Rectal smooth muscle tissue (tissue), 1 donor: ENCODE measurements around the gene CIAO3.
"Not testable (repeated sequence)": the region's sequence is repeated elsewhere in the genome, so short reads cannot be mapped to it uniquely, and the experiment has no call there.

Experiments used
- H3K27ac ChIP-seq: one replicate; pipeline ENCODE4 v1.7.0; 2013; ENCODE audit warnings: low read depth, low read length, inconsistent platforms
- H3K27me3 ChIP-seq: one replicate; pipeline ENCODE4 v1.7.0; 2013; ENCODE audit warnings: low read length; ENCODE audit not compliant: control insufficient read depth, insufficient read depth
- H3K36me3 ChIP-seq: one replicate; pipeline ENCODE4 v1.7.0; 2013; ENCODE audit warnings: low read length; ENCODE audit not compliant: control insufficient read depth, insufficient read depth
- H3K4me1 ChIP-seq: one replicate; pipeline ENCODE4 v1.7.0; 2013; ENCODE audit warnings: low read length; ENCODE audit not compliant: control insufficient read depth, insufficient read depth
- H3K4me3 ChIP-seq: one replicate; pipeline ENCODE4 v1.7.0; 2013; ENCODE audit warnings: low read length
- H3K9ac ChIP-seq: one replicate; pipeline ENCODE4 v1.7.0; 2013; ENCODE audit warnings: low read length

Gene CIAO3

DNA sequence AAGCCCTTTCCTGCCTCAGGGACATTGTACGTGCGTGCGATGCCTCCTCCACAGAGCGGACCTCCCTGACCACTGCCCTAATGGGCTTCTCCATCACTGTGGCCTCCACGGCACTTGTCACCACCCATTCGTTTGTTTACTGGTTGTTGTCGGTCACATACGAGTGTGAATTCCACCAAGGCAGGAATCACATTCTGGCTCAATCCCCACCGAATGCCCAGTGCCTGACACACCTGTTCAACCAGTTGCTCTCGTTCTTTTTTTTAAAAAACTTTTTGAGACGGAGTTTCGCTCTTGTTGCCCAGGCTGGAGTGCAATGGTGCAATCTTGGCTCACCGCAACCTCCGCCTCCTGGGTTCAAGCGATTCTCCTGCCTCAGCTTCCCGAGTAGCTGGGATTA, 49.6 kb downstream of the CIAO3 start:
- not testable (repeated sequence) for H3K27ac ChIP-seq, H3K36me3 ChIP-seq, H3K4me3 ChIP-seq, H3K9ac ChIP-seq, H3K4me1 ChIP-seq
- H3K27me3 ChIP-seq: peaks cover 12% of the 10 kb centered on the region

DNA sequence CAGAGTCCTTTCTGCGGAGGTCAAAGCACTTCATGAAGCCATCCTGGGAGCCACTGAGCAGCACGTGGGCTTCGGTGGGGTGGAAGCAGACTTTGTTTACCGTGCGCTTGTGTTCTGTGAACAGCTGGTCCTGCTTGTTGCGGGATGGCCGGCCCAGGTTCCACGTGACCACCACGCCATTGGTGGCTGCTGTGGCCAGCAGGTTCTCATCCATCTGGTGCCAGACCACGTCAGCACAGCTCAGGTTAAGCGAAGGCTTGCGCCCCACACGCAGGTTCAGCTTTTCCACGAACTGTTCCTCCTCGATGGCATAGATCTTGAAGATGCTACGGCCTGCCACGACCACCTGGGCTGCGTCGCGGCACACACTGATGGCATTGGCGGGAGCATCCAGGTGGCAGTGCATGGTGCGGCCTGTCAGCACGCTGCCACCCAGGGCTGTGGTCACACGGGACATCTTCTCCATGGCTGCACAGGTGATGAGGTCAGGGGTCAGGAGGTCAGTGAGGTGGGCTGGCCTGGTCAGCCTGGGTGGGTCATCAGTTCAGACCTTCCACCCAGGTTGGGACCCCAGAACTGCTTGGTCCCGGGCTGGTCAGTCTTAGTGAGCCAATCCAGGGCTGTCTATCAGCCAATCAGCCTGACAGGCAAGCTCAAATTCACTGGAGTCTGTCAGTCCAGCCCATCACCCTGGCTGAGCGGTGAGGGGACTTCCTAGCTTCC, 51.5 kb downstream of the CIAO3 start:
- Histone ChIP-seq H3K4me3 (peak overlapping the region; percentile 93), H3K4me1 (peaks cover 5% of the 10 kb centered on the region), H3K27ac (peak overlapping the region; percentile 80), H3K36me3 (peaks cover 3% of the 10 kb centered on the region), H3K27me3 (peaks cover 5% of the 10 kb centered on the region), H3K9ac (peak overlapping the region; percentile 83)

DNA sequence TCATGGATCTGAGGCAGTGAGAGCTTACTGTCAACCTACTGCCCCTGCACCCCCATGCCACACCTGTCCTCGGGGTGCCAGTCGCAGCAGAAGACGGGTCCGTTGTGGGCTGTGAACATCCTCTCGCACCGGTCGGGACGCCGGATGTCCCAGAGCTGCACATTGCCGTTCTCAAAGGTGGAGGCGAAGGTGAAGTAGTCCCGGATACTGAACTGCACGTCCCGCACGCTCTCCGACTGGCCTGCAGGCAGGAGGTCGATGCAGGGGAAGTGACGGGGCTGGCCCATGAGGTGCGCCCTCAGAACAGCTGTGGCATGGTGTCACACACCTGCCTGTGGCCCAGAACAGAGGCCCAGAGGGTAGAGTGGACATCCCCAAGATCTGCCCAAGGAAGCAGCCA, 53.3 kb downstream of the CIAO3 start:
- Histone ChIP-seq H3K36me3 (peaks cover 5% of the 10 kb centered on the region), H3K4me1 (peaks cover 9% of the 10 kb centered on the region)

DNA sequence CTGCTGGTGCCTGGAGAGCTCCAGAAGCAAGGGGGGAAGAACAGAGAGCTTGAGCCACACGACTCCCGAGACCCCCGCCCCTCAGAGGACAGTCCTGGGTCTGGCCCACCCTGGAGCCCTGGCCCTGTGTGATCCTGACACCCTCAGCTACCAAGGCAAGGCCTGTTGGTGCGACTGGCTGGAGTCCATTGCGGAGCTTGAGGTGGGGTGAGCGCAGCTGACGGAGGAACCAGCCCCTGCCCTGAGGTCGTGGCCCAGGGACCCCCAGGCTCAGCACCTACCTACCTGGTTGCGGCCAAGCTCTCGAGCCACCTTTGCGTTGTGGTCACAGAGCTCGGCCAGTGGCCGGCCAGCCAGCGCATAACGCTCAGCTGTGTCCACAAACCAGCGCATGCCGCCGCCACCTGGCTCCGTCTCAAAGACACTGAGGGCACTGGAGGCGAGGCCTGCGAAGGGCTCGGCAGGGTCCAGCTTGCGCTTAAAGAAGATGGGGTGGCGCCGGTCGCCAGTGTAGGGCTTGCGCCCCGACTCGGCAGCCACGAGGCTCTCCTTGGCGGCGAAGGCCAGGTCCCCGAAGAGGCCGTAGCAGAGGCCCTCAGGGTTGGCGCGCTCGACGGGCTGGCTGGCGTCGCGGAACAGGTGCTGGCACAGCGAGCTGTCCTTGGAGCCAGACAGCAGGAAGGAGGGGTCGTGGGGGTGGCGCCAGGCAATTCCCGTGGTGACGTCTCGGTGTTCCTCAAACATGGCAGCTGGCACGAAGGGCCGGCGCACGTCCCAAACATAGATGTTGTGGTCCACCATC, 54.1 kb downstream of the CIAO3 start:
- Histone ChIP-seq H3K4me1 (peaks cover 10% of the 10 kb centered on the region), H3K4me3 (no peak overlapping the region), H3K27me3 (no peaks in the 10 kb centered on the region), H3K27ac (no peak overlapping the region), H3K36me3 (peaks cover 13% of the 10 kb centered on the region), H3K9ac (no peak overlapping the region)

More for the DNA sequence above, 53.3 kb downstream of the CIAO3 start:
- H3K4me3 ChIP-seq: no peak overlapping the region
- no peak overlapping the region for H3K27ac ChIP-seq
- H3K27me3 ChIP-seq: no peaks in the 10 kb centered on the region
- H3K9ac ChIP-seq: no peak overlapping the region

DNA sequence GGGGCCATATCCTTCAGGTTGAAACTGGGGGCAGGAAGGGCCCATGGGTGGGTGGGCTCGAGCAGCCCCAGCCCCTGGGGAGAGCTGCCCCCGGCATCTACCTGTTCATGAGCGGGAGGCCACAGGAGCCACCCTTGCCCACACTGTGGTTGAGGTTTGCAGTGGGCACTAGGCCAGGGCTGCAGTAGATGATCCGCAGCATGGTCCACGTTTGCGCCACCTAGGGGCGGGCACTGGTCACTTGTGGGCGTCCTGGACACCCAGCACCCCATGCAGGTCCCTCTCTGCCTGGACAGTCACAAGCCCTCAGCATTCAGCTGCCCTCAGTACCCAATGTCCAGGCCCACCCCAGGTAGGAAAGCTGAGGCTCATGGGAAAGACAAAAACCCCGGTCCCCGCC, 54.8 kb downstream of the CIAO3 start:
- no peaks in the 10 kb centered on the region for H3K27me3 ChIP-seq
- peaks cover 18% of the 10 kb centered on the region for H3K36me3 ChIP-seq
- no peak overlapping the region for H3K27ac ChIP-seq
- H3K4me3 ChIP-seq: no peak overlapping the region
- peaks cover 16% of the 10 kb centered on the region for H3K4me1 ChIP-seq
- no peak overlapping the region for H3K9ac ChIP-seq

DNA sequence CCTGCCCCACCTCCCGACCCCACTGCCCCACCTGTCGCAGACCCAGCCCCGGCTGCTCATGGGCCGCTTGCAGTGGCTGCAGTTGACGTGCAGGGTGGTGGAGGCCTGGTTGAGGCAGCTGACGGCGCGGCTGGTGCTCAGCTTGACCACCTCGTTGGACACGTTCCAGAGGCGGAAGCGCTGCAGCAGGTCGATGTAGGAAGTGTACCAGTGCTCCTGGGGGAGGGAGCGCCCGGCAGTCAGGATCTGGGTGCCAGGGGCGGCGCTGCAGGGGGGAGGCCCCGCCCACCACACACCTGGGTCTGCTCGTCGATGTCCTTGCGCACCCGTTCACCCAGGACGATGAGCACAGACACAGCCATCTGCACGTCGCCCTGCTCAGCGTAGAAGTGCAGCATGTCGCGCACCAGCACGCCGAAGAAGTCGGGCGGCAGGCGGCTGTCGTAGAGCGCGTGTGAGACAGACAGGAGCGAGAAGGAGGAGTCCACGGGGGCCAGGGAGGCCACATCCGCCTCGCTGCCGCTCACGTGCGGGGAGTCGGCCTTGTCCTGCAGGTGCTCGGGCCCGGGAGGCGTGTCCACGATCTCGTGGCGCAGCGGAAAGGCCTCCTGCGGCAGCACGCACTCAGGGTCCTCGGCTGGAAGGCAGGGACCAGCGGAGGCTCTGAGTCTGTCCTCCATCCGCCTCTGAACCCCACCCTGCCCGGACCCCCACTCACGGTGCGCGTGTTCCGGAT, 55.7 kb downstream of the CIAO3 start:
- Histone ChIP-seq H3K4me3 (peak overlapping the region; percentile 8), H3K27ac (no peak overlapping the region), H3K9ac (no peak overlapping the region), H3K4me1 (peaks cover 19% of the 10 kb centered on the region), H3K27me3 (no peaks in the 10 kb centered on the region), H3K36me3 (peaks cover 18% of the 10 kb centered on the region)

DNA sequence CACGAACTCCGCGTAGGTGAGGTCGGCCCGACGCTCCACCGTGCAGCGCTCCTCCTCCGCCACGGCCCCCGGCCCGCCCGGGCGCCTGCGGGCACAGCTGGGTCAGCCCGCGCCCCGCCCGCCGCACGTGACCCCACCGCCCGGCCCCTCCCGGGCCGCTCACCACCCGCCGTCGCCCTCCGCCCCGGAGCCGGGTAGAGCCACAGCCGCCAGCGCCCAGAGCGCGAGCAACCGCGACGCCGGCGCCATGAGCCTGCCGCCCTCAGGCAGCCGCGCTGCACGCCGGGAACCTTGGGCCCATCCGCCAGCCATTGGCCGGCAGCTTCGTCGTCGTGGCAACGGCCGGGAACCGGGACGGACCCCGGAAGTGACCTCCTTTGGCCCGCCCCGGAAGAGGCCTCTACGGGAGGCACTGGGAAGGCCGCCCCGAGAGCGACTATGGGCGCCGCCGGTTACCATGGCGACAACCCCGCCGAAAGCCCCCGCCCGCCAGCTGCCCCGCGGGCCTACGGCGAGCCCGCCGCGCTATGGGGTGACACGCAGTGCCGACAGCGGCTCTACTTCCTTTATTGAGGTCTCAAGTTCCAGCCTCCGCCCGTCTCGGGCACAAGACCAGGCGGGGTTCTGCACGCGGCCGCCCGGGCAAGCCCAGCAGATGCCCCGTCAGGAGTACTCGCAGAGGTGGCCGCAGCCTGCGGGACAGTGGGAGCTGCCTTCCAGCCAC, 56.6 kb downstream of the CIAO3 start, which contains the start of gene JMJD8:
Gene JMJD8, minus strand, starts transcription at position 264 of the 724 bp plus-strand sequence. Its CDS starts 15 bp downstream, at position 249.
- H3K9ac ChIP-seq: peak within 1 kb of the TSS; percentile 49
- no peaks in the 10 kb centered on the region for H3K27me3 ChIP-seq
- H3K27ac ChIP-seq: peak within 1 kb of the TSS; percentile 66
- peaks cover 15% of the 10 kb centered on the region for H3K4me1 ChIP-seq
- H3K4me3 ChIP-seq: peak within 1 kb of the TSS; percentile 91
- H3K36me3 ChIP-seq: peaks cover 18% of the 10 kb centered on the region

DNA sequence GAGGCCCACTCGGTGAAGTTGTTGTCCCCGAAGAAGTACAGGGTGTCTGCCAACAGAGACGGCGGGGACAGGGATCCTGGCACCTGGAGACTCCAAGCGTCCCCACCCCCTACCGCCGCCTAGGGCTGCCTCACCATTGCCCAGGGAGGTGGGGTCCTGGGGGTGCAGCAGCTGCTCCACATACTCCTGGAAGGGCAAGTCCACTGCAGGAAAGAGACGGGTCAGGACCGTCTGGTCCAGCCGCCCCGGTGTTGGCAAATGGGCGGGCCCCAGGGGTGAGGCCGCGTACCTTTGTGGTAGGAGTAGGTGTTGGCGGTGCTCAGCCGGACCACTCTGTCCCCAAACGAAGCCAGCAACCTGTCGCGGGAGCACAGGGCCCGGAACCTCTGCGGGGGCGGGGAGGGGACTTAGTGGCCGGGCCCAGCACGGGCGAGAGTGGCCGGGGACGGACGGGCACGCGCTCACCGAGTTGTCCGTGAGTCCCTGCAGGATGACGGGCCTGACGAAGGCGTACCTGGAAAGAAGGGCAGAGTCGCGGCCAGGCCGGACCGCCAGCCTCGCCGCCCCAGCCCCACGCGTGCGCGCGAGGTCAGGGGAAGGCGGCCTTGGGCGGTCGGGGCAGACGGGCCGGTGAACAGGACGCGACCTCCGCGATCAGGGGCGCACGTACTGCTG, 57.3 kb downstream of the CIAO3 start:
- H3K27ac ChIP-seq: peak overlapping the region; percentile 32
- H3K36me3 ChIP-seq: peaks cover 18% of the 10 kb centered on the region
- peaks cover 15% of the 10 kb centered on the region for H3K4me1 ChIP-seq
- H3K27me3 ChIP-seq: no peaks in the 10 kb centered on the region
- H3K9ac ChIP-seq: peak overlapping the region; percentile 49
- peak overlapping the region; percentile 91 for H3K4me3 ChIP-seq

DNA sequence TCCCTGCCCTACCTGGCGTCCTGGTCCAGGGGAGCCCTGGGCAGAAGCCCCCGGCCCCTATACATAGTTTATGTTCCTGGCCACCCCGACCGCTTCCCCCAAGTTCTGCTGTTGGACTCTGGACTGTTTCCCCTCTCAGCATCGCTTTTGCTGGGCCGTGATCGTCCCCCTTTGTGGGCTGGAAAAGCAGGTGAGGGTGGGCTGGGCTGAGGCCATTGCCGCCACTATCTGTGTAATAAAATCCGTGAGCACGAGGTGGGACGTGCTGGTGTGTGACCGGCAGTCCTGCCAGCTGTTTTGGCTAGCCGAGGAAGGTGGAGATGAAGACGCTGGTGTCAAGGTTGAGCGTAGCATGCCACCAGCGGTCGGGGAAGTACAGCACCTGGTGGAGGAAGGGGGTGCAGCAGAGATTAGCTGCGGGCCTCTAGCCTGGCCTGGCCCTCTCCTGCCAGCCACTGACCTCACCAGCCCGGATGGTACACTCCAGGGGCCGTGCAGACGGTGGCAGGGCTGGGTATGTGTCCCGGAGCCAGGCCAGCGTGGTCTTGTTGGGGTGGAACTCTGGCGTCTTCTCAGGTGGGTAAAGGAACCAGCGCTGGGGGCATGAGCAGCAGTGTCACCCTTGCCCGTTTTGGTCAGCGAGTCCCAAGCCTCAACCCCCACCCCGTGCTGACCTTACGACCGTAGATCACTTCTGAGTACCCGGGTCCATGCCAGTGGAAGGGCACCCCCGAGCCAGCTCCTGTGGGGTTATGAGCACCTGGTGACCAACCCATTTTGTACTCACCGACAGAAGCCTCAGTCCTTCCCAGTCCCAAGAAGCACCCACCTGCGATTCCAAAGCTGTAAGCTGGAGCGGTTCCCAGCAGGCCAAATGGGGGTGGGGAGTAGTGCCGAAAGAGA, 58.1 kb downstream of the CIAO3 start:
- H3K36me3 ChIP-seq: peaks cover 18% of the 10 kb centered on the region
- no peak overlapping the region for H3K27ac ChIP-seq
- H3K9ac ChIP-seq: no peak overlapping the region
- H3K27me3 ChIP-seq: no peaks in the 10 kb centered on the region
- H3K4me3 ChIP-seq: no peak overlapping the region
- H3K4me1 ChIP-seq: peaks cover 15% of the 10 kb centered on the region

DNA sequence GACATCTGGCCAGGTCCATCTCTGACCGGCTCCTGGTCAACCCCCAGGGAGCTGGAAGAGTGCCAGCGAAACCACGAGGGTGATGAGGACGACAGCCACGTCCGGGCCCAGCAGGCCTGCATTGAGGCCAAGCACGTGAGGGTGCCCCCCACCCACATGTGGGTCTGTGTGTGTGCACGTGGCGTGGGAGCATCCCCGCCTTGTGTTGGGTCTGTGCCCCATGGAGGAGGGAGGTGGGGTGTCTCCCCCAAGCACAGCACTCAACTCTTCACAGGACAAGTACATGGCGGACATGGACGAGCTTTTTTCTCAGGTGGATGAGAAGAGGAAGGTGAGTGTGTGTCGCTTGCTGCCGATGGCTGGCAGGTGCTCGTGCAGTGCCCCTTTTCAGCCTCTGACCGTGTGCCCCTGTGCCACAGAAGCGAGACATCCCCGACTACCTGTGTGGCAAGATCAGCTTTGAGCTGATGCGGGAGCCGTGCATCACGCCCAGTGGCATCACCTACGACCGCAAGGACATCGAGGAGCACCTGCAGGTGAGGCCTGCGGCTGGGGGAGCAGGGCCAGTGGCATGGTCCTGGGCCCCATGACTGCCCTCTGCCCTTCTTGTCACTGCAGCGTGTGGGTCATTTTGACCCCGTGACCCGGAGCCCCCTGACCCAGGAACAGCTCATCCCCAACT, 58.9 kb downstream of the CIAO3 start:
- H3K4me1 ChIP-seq: peaks cover 15% of the 10 kb centered on the region
- H3K36me3 ChIP-seq: peaks cover 15% of the 10 kb centered on the region
- no peak overlapping the region for H3K27ac ChIP-seq
- no peak overlapping the region for H3K9ac ChIP-seq
- H3K4me3 ChIP-seq: peak overlapping the region; percentile 66
- no peaks in the 10 kb centered on the region for H3K27me3 ChIP-seq
